DND-41 (cell line): Measurements from ENCODE around the gene POC1A.
"Not testable (repeated sequence)": the region's sequence is repeated elsewhere in the genome, so short reads cannot be mapped to it uniquely, and the experiment has no call there.

Source experiments
- ATAC-seq: fragments of 200-7000 bp; cut with Tn5 transposase; 3 replicates; pipeline ENCODE4 v1.9.1; 2021; ENCODE audit warnings: low read depth; ENCODE audit not compliant: insufficient read depth
- DNase-seq: peaks from one replicate; pipeline ENCODE4 v3.0.0-alpha.2; 2020
- H2AFZ ChIP-seq: 2 replicates; pipeline ENCODE4 v1.6.0; 2012; ENCODE audit warnings: low read depth, low read length
- H3K27ac ChIP-seq: 2 replicates; pipeline ENCODE4 v1.5.1; 2012; ENCODE audit warnings: low read length, inconsistent platforms
- H3K27me3 ChIP-seq: fragments of 200-600 bp; sonication (generic); 2 replicates; pipeline ENCODE4 v1.6.0; 2012; ENCODE audit warnings: low read length, mild to moderate bottlenecking, inconsistent platforms; ENCODE audit not compliant: insufficient read depth, poor library complexity
- H3K36me3 ChIP-seq: 2 replicates; pipeline ENCODE4 v1.5.1; 2012; ENCODE audit warnings: low read length, inconsistent platforms; ENCODE audit not compliant: insufficient read depth
- H3K4me1 ChIP-seq: 2 replicates; pipeline ENCODE4 v1.5.1; 2012; ENCODE audit warnings: mild to moderate bottlenecking, low read length; ENCODE audit not compliant: insufficient read depth
- H3K4me2 ChIP-seq: 2 replicates; pipeline ENCODE4 v1.6.0; 2012; ENCODE audit warnings: mild to moderate bottlenecking, moderate library complexity, low read length, inconsistent platforms; ENCODE audit not compliant: insufficient read depth
- H3K4me3 ChIP-seq, 2 experiments: fragments of 200-600 bp in 1 of 2; shearing (Covaris generic) in 1 of 2; 2 replicates each; pipeline ENCODE4 v1.5.1; 2012 to 2016; ENCODE audit warnings: inconsistent platforms in 2 of 2, low read length in 2 of 2, mild to moderate bottlenecking in 2 of 2, low read depth in 1 of 2, moderate library complexity in 1 of 2
- H3K79me2 ChIP-seq: 2 replicates; pipeline ENCODE4 v1.6.0; 2012; ENCODE audit warnings: low read length, inconsistent platforms; ENCODE audit not compliant: insufficient read depth
- H3K9ac ChIP-seq: 2 replicates; pipeline ENCODE4 v1.6.0; 2012; ENCODE audit warnings: low read depth, mild to moderate bottlenecking, inconsistent platforms, low read length, moderate library complexity
- H3K9me3 ChIP-seq: 2 replicates; pipeline ENCODE4 v1.5.1; 2012; ENCODE audit warnings: low read length, moderate library complexity, mild to moderate bottlenecking, inconsistent platforms; ENCODE audit not compliant: insufficient read depth, severe bottlenecking
- H4K20me1 ChIP-seq: 2 replicates; pipeline ENCODE4 v1.6.0; 2012; ENCODE audit warnings: low read length; ENCODE audit not compliant: insufficient read depth
- EZH2 ChIP-seq: IDR thresholded peaks from 3 replicates; pipeline ENCODE4 v1.6.1; 2012; ENCODE audit warnings: borderline replicate concordance, low read depth, mild to moderate bottlenecking, moderate library complexity, low read length, inconsistent platforms; ENCODE audit not compliant: severe bottlenecking
- TF ChIP-seq, protein P1 (sequence below): IDR thresholded peaks from 2 replicates; pipeline ENCODE4 v1.5.1; 2012; ENCODE audit warnings: borderline replicate concordance, low read length, moderate library complexity, mild to moderate bottlenecking; ENCODE audit not compliant: poor library complexity, severe bottlenecking; ENCODE audit errors: extremely low read depth

The POC1A gene

DNA sequence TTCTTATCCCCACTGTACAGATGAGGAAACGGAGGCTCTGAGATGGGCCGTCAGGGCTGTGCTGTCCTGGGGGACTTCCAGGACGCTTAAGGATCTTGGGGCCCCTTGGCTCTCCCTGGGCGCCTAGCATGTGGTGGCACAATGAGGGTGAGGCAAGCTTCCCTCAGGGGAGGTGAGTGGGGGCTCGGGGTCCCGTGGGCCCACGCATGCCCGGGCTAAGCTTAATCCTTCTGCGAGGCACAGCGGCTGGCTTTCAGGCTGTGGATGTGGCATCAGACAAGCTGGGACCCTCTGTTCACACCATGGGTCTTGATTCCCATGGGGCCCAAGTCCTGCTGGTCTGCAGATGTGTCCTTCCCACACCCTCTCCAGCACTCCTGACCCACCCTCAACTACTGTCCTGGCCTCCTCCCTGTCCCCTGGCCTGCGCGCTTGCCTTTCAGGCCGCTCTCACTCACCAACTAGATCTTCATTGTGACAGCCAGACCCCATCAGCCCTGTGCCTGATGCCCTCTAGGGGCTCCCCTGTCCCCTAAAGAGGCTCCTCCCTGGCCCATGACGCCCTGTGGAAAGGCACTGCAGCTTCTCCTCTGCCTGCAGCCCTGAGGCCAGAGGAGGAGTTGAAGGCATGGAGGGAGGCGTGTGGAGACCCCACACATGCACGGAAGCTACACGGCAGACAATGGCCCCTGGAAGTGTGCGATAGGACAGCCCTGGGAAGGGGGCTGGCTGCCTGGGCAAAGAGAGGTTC is 109.2 kb downstream of the POC1A start:
- Histone ChIP-seq H3K79me2 (no peaks in the 10 kb centered on the region), H3K4me1 (no peaks in the 10 kb centered on the region), H3K9ac (no peak overlapping the region), H3K36me3 (peaks cover 15% of the 10 kb centered on the region; the same call in 1 of the 2 replicates), H3K4me2 (no peak overlapping the region), H2AFZ (no peak overlapping the region), H3K27me3 (no peaks in the 10 kb centered on the region), H3K9me3 (no peaks in the 10 kb centered on the region), H4K20me1 (peaks cover 9% of the 10 kb centered on the region; the same call in 1 of the 2 replicates), H3K27ac (no peak overlapping the region), H3K4me3 (no peak overlapping the region)
- peak; percentile 35; the same call in 1 of the 3 replicates for ATAC-seq
- TF ChIP-seq, protein P1, sequence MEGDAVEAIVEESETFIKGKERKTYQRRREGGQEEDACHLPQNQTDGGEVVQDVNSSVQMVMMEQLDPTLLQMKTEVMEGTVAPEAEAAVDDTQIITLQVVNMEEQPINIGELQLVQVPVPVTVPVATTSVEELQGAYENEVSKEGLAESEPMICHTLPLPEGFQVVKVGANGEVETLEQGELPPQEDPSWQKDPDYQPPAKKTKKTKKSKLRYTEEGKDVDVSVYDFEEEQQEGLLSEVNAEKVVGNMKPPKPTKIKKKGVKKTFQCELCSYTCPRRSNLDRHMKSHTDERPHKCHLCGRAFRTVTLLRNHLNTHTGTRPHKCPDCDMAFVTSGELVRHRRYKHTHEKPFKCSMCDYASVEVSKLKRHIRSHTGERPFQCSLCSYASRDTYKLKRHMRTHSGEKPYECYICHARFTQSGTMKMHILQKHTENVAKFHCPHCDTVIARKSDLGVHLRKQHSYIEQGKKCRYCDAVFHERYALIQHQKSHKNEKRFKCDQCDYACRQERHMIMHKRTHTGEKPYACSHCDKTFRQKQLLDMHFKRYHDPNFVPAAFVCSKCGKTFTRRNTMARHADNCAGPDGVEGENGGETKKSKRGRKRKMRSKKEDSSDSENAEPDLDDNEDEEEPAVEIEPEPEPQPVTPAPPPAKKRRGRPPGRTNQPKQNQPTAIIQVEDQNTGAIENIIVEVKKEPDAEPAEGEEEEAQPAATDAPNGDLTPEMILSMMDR, result no peak
- no peak for TF ChIP-seq EZH2
- no peak for DNase-seq

DNA sequence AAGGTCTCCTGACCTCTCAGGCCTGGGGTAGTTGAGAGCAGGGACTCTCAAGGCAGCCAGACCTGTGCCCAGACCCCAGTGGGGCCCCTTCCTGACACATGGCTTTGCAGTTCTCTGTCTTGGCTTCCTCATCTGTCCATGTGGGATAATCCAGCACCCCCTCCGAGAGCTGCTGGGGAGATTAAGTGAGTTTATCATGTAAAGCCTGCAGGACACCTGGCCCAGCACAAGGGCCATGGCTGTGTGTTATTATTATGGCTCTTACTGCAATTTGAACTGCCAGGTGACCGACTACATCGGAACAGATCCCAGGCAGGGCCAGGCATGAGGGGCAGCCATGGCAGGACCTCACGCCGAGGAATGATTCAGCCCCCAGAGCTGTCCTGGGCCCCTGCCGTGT is 110.5 kb downstream of the POC1A start:
- ATAC-seq, result no peak
- no peak for TF ChIP-seq EZH2
- TF ChIP-seq, protein P1, result no peak

DNA sequence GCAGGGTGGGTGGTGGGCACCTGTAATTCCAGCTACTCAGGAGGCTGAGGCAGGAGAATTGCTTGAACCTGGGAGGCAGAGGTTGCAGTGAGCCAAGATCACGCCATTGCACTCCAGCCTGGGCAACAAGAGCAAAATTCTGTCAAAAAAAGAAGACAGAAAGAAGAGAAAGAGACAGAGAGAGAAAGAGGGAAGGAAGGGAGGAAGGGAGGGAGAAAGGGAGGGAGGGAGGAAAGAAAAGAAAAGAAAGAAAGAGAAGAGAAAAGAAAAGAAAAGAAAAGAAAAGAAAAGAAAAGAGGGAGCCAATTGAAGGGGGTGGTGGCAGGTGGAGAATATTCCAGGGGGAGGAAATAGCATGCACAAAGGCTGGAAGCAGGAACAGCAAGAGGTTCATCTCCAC is 111.2 kb downstream of the POC1A start:
- not testable (repeated sequence) for H3K4me3 ChIP-seq, H3K4me2 ChIP-seq

More for the DNA sequence above, 110.5 kb downstream of the POC1A start:
- Histone ChIP-seq H3K4me3 (no peak overlapping the region), H3K36me3 (peaks cover 4% of the 10 kb centered on the region; the same call in 1 of the 2 replicates), H2AFZ (no peak overlapping the region), H3K9ac (no peak overlapping the region), H3K4me2 (no peak overlapping the region), H3K27ac (no peak overlapping the region), H3K4me1 (no peaks in the 10 kb centered on the region), H3K79me2 (no peaks in the 10 kb centered on the region), H3K9me3 (no peaks in the 10 kb centered on the region), H3K27me3 (no peaks in the 10 kb centered on the region), H4K20me1 (0 out of 2 replicates have a peak, but pooled peaks cover 4% of the 10 kb centered on the region)
- DNase-seq, result no peak

DNA sequence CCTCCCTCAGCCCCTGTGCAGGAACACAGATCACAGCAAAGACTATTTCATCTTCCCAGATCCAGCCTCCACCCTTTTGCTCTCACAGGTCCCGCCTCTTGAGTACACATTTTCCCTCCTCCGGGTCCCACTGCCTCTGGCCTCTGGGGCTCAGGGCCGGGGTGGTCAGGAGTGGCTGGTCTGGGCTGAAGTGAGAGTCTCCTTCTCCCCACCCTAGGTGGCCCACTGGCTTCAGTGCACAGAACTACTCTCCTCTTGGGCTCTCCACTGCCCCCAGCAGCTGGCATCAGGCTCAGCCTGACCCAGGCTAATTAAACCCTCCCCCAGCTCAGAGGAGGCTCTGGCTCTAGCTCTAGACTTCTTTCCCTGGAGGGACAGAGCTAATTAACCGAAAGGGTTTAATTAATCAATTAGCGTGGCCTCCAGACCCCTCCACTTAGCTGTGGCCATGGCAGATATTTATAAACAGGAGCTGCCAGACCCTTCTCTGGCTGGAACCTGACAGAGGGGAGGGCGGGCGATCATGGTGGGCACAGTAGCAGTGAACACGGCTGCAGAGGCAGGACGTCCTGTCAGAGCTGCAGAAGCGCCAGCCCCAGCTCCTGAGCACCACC is 113.0 kb downstream of the POC1A start:
- no peaks in the 10 kb centered on the region for H3K79me2 ChIP-seq
- no peaks in the 10 kb centered on the region for H3K4me1 ChIP-seq
- H2AFZ ChIP-seq, result no peak overlapping the region
- no peak for TF ChIP-seq EZH2
- TF ChIP-seq, protein P1, result no peak
- no peak overlapping the region for H3K4me2 ChIP-seq
- no peak overlapping the region for H3K4me3 ChIP-seq
- no peaks in the 10 kb centered on the region for H3K36me3 ChIP-seq
- H3K9me3 ChIP-seq, result no peaks in the 10 kb centered on the region
- H3K27ac ChIP-seq, result no peak overlapping the region
- H4K20me1 ChIP-seq, result 0 out of 2 replicates have a peak, but pooled peaks cover 4% of the 10 kb centered on the region
- ATAC-seq (no peak), DNase-seq (no peak)
- H3K27me3 ChIP-seq, result no peaks in the 10 kb centered on the region
- H3K9ac ChIP-seq, result no peak overlapping the region

More for the DNA sequence above, 111.2 kb downstream of the POC1A start:
- not testable (repeated sequence) for H3K27me3 ChIP-seq, H2AFZ ChIP-seq, ATAC-seq, H4K20me1 ChIP-seq, H3K27ac ChIP-seq, H3K9me3 ChIP-seq, H3K36me3 ChIP-seq, DNase-seq, H3K4me1 ChIP-seq, H3K9ac ChIP-seq, H3K79me2 ChIP-seq
